Measurements from ENCODE around the gene ADCY7. TPM values are rescaled to one million over a fixed set of nuclear protein-coding genes. Genes with fewer than 3 reads are reported as not detected.

Gene ADCY7
- total RNA-seq, 1 donor from 2014 or later: 4.6 TPM

GRCh38 chr16:50228364-50228868, 37.9 kb upstream of the ADCY7 start:
- no peak overlapping the region for H3K27ac Mint-ChIP-seq (ENCODE audit: unreplicated experiment)
- peak; percentile 51 for DNase-seq (ENCODE audit: extremely low spot score, unreplicated experiment)
- TF ChIP-seq CTCF (IDR thresholded peaks at IDR 0.05): no peak
- H3K9me3 Mint-ChIP-seq (ENCODE audit: unreplicated experiment): no peaks in the 10 kb centered on the region
- H3K4me3 Mint-ChIP-seq (ENCODE audit: unreplicated experiment): no peak overlapping the region
- H3K36me3 Mint-ChIP-seq (ENCODE audit: unreplicated experiment): peaks cover 30% of the 10 kb centered on the region
- H3K4me1 Mint-ChIP-seq (ENCODE audit: unreplicated experiment): peaks cover 5% of the 10 kb centered on the region
- no peaks in the 10 kb centered on the region for H3K27me3 Mint-ChIP-seq (ENCODE audit: unreplicated experiment)

DNA sequence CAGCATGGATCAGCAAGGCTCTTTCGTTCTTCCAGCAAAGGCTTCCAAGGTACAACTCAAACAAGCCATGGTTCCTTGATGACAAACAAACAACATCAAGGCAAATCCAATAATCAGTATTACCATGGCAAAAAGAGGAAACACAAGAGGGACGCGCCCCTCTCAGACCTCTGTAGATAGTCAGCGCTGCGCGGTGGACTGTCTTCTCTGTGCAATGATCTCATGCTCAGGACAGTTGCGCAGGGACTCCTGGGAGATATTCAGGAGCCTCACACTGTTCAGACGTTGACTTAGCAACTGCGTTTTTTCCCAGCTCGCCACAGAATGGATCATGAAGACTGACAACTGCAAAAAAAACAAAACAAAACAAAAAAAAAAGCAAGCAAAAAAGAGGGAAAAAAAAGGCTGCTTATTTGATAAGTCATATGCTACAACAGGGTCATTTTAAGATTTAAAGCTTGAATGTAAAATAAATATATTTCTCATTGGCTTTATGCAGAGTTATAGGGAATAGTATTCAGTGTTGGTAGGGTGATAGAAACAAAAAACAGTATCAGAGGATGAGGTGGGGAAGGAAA, 37.1 kb upstream of the ADCY7 start:
- TF ChIP-seq CTCF (IDR thresholded peaks at IDR 0.05): no peak
- Mint-ChIP-seq H3K27ac (ENCODE audit: unreplicated experiment) (no peak overlapping the region), H3K9me3 (ENCODE audit: unreplicated experiment) (no peaks in the 10 kb centered on the region), H3K4me3 (ENCODE audit: unreplicated experiment) (no peak overlapping the region), H3K27me3 (ENCODE audit: unreplicated experiment) (no peaks in the 10 kb centered on the region), H3K36me3 (ENCODE audit: unreplicated experiment) (peaks cover 30% of the 10 kb centered on the region), H3K4me1 (ENCODE audit: unreplicated experiment) (peaks cover 10% of the 10 kb centered on the region)
- peak; percentile 48 for DNase-seq (ENCODE audit: extremely low spot score, unreplicated experiment)

DNA sequence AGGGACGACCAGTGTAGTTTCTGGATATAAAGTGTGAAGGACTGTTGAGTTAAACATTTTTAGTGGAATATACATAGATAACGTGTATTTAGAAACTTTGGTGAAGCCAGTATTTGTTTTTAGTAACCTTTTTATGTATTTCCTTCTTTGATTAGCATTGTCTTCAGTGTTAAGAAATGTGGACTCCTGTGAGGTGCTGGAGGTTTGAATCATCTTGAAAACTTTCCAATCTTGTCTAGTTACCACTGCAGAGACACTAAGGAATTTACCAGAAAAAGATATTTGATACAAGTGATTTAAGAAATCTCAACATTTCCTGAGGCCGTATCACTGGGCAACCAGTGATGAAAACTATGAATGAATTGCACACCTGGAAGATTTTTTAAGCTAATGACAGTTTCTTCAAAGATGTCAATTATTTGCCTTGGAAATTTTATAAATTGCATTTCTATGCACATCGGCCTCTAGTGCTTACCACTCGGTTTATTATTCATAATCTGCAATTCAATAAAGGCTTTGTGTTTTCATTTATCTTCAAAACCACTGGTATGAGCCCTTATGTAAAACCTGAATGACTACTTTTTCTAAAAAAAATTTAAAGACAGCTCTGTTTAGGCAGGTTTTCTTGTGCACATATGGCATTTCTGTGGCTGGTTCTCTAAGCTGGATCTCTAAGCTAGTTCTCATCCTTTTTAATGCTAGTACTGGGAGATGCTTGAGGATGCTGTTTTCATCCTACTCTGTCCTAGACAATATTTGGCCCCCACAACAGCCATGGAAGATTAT, 31.4 kb upstream of the ADCY7 start:
- H3K9me3 Mint-ChIP-seq (ENCODE audit: unreplicated experiment): no peaks in the 10 kb centered on the region
- DNase-seq (ENCODE audit: extremely low spot score, unreplicated experiment): no peak
- H3K27me3 Mint-ChIP-seq (ENCODE audit: unreplicated experiment): peaks cover 6% of the 10 kb centered on the region
- H3K27ac Mint-ChIP-seq (ENCODE audit: unreplicated experiment): peak overlapping the region; percentile 64
- H3K4me3 Mint-ChIP-seq (ENCODE audit: unreplicated experiment): no peak overlapping the region
- peaks cover 30% of the 10 kb centered on the region for H3K4me1 Mint-ChIP-seq (ENCODE audit: unreplicated experiment)
- H3K36me3 Mint-ChIP-seq (ENCODE audit: unreplicated experiment): peaks cover 9% of the 10 kb centered on the region
- no peak for TF ChIP-seq CTCF (IDR thresholded peaks at IDR 0.05)

DNA sequence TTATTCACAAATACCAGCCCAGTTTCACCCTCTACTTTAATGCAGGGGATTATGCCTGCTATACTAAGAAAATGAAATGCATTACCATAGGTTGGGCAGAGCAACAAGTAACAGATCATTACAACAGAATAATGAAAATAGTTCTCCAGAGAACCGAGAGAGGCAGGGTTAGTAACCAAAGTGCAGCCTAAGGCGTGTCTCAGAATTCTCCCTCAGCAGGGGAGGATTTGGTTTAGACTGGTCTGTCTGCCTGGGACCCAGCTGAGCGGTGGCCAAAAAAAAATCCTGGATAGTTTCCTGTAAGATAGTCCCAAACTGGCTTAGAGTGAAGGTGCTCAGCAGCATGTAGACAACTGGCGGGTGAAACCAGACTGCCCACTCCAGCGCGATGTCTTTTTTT, 30.8 kb upstream of the ADCY7 start:
- Mint-ChIP-seq H3K36me3 (ENCODE audit: unreplicated experiment) (peaks cover 7% of the 10 kb centered on the region), H3K9me3 (ENCODE audit: unreplicated experiment) (no peaks in the 10 kb centered on the region), H3K4me3 (ENCODE audit: unreplicated experiment) (no peak overlapping the region), H3K27me3 (ENCODE audit: unreplicated experiment) (peaks cover 12% of the 10 kb centered on the region), H3K27ac (ENCODE audit: unreplicated experiment) (peak overlapping the region; percentile 64), H3K4me1 (ENCODE audit: unreplicated experiment) (peaks cover 30% of the 10 kb centered on the region)
- TF ChIP-seq CTCF (IDR thresholded peaks at IDR 0.05): no peak
- no peak for DNase-seq (ENCODE audit: extremely low spot score, unreplicated experiment)

DNA sequence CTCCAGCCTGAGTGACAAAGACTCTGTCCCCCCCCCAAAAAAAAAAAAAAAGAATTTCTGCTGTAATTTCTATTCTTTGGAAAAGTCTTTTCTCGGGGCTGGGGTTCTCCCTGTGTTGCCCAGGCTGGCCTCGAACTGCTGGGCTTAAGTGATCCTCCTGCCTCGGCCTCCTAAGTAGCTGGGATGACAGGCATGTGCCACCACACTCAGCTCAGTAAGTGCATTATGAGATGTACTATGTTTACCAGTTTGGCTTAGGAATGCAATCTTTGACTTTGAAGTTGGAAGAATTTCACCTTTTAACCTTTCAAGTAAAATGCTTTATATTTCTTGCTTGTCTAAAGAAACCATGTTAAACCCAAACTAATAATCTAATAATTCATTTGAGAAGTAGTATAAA, 28.0 kb upstream of the ADCY7 start:
- Mint-ChIP-seq H3K27me3 (ENCODE audit: unreplicated experiment) (peaks cover 26% of the 10 kb centered on the region), H3K4me1 (ENCODE audit: unreplicated experiment) (peaks cover 25% of the 10 kb centered on the region), H3K27ac (ENCODE audit: unreplicated experiment) (no peak overlapping the region), H3K9me3 (ENCODE audit: unreplicated experiment) (no peaks in the 10 kb centered on the region), H3K4me3 (ENCODE audit: unreplicated experiment) (no peak overlapping the region), H3K36me3 (ENCODE audit: unreplicated experiment) (no peaks in the 10 kb centered on the region)
- TF ChIP-seq CTCF (IDR thresholded peaks at IDR 0.05): no peak
- no peak for DNase-seq (ENCODE audit: extremely low spot score, unreplicated experiment)

All from osteocyte (in vitro differentiated cells).